GM21381 (cell line): ENCODE results near the gene TENM3.
"Not testable (repeated sequence)": the region's sequence is repeated elsewhere in the genome, so short reads cannot be mapped to it uniquely, and the experiment has no call there.

Experiments
- ATAC-seq: cut with Tn5 transposase; IDR thresholded peaks from one replicate; pipeline ENCODE4 v1.9.1; 2021; ENCODE audit warnings: mild to moderate bottlenecking, moderate library complexity; ENCODE audit not compliant: unreplicated experiment

Gene TENM3

GRCh38 chr4:182802621-182803020, 559.4 kb downstream of the TENM3 start:
- no peak for ATAC-seq

- no peak for ATAC-seq
Measured at GRCh38 chr4:182803235-182803634, 560.0 kb downstream of the TENM3 start.

- no peak for ATAC-seq
Measured at GRCh38 chr4:182804131-182804530, 560.9 kb downstream of the TENM3 start.

- no peak for ATAC-seq
Measured at GRCh38 chr4:182805321-182805720, 562.1 kb downstream of the TENM3 start.

GRCh38 chr4:182805750-182806149, 562.5 kb downstream of the TENM3 start:
- ATAC-seq, result no peak

GRCh38 chr4:182806259-182807252, 563.4 kb downstream of the TENM3 start:
- peak; percentile 54 for ATAC-seq

GRCh38 chr4:182807346-182807745, 564.1 kb downstream of the TENM3 start:
- no peak for ATAC-seq

- ATAC-seq, result no peak
Measured at GRCh38 chr4:182807767-182808548, 564.8 kb downstream of the TENM3 start.

- ATAC-seq, result peak; percentile 90
Measured at GRCh38 chr4:182808673-182809416, 565.6 kb downstream of the TENM3 start.

- peak; percentile 25 for ATAC-seq
Measured at GRCh38 chr4:182809417-182810102, 566.4 kb downstream of the TENM3 start.

GRCh38 chr4:182810103-182810615, 567.0 kb downstream of the TENM3 start:
- no peak for ATAC-seq

GRCh38 chr4:182812916-182813315, 569.7 kb downstream of the TENM3 start:
- no peak for ATAC-seq

- ATAC-seq, result not testable (repeated sequence)
Measured at GRCh38 chr4:182814065-182814464, 570.9 kb downstream of the TENM3 start.

- no peak for ATAC-seq
Measured at GRCh38 chr4:182818926-182819730, 575.9 kb downstream of the TENM3 start.

- no peak for ATAC-seq
Measured at GRCh38 chr4:182819751-182820150, 576.5 kb downstream of the TENM3 start.

GRCh38 chr4:182822554-182822953, 579.4 kb downstream of the TENM3 start:
- no peak for ATAC-seq

- peak; percentile 61 for ATAC-seq
Measured at GRCh38 chr4:182823576-182823975, 580.4 kb downstream of the TENM3 start.

- ATAC-seq, result no peak
Measured at GRCh38 chr4:182825003-182825402, 581.8 kb downstream of the TENM3 start.

- ATAC-seq, result no peak
Measured at GRCh38 chr4:182825786-182826185, 582.6 kb downstream of the TENM3 start.
